GM18951 (cell line): ENCODE data around the gene ZNF607.
A peak's percentile ranks its signal among the peaks of the same experiment; 100 is the strongest.
"Not testable (repeated sequence)": the region's sequence is repeated elsewhere in the genome, so short reads cannot be mapped to it uniquely, and the experiment has no call there.

Source experiments
- POLR2A ChIP-seq: IDR thresholded peaks from 4 replicates; pipeline ENCODE4 v1.6.1; 2011; ENCODE audit warnings: mild to moderate bottlenecking; ENCODE audit not compliant: insufficient read length, insufficient read depth; ENCODE audit errors: extremely low read depth
- in situ Hi-C: fragments of 300-500 bp; cut with MboI; formaldehyde crosslinking; loops from one replicate; pipeline ENCODE4 v1.12.0; 2022; ENCODE audit warnings: low sequenced_read_pairs, mixed read lengths, inconsistent platforms; ENCODE audit not compliant: unreplicated experiment

ZNF607 gene

GRCh38 chr19:37691881-37692504, 27.6 kb downstream of the ZNF607 start:
- in situ Hi-C loops = no loop called here
- TF ChIP-seq POLR2A = peak; percentile 53

- in situ Hi-C loops = no loop called here
- no peak for TF ChIP-seq POLR2A
These were observed 36.0 kb downstream of the ZNF607 start for GRCh38 chr19:37683520-37683919.

GRCh38 chr19:37669450-37669914, 50.1 kb downstream of the ZNF607 start:
- no peak for TF ChIP-seq POLR2A
- in situ Hi-C loops = no loop called here

- in situ Hi-C loops = not testable (repeated sequence)
These were observed 62.4 kb downstream of the ZNF607 start for GRCh38 chr19:37657157-37657556.

DNA sequence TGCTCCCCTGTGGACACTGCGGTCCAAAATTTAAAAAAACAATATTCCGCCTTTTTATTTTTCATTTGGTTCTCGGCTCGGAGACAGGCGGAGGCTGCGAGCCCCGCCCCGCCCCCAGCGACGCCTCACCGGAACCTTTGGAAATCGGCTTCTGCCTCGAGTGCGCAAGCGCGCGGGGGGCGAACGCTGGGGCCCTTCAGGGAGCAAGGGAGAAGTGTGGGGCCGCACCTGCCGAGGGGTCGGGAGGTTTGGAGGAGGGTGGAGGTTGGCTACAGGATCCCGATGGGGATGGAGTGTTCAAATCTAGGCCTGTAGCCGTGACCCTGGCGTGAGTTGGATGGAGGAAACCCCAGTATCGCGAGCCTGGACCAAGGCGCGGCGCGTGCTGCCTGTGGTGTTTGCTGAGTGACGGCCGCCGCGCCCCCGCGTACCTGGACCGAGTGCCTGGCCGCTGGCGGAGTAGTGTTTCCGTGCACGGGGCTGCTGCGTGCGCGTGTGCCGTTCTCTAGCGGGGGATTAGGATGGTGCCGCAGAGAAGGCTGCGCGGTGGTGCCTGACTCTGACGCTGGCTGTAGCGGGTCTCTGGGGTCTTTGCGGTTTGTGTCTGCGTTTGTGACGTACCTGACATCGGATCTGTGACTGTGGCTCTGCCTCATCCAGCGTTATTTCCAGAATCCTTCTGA, 63.7 kb downstream of the ZNF607 start:
- peak; percentile 64 for TF ChIP-seq POLR2A
- in situ Hi-C loops = no loop called here

DNA sequence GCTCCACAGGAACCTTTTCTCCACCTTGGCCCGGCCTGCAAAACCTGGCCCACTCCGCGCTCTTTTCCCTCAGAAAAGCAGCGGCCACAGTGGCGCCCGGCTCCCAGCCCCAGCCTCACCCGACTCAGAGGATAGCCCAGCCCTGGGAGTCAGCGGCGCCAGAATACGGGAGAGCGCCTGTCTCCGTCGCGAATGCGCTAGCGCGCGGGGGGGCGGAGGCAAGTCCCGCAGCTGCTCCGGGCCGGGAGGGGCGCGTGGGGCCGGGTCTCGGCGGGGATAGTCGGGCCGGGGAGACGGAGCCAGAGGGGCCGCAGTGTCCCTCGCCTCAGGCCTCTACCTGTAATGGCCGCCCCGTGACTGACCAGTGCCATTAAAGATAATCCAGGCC, 64.3 kb downstream of the ZNF607 start, which contains the start of gene ZFP30:
Gene ZFP30, minus strand, starts transcription at position 165 of the 388 bp plus-strand sequence. CDS start 7,643 bp downstream, outside the sequence.
- in situ Hi-C loops = no loop called here
- TF ChIP-seq POLR2A = no peak

DNA sequence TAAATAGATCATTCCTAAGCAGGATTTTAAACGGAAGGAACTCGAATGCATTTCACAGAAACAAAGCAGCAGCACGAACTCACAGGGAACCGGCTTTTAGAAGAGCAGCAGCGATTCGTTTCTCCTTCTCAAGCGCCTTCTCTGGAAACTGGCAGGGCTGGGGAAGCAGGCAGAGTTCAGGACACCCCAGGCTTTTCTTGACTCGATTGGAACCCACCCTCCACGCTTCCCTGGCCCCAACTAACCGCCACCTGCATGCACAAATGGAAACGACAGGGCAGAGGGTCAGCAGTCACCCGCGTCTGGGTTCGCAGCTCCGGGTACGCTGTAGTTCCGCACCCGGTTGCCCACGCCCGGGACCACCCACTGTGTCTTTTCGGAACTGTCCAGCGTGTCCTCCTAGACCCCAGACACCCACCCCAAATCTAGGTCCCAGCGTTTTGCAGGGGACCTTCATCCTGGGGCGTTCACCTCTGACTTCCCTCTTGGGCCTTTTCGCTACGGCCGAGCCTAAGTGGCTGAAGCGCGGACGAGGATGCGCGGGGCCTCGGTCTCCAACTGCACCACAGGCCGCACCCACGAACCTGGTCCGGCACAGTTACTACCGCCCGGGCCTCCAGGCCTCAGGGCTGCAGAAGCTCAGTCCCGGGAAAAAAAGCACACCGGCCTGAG, 64.8 kb downstream of the ZNF607 start:
- in situ Hi-C loops = no loop called here

DNA sequence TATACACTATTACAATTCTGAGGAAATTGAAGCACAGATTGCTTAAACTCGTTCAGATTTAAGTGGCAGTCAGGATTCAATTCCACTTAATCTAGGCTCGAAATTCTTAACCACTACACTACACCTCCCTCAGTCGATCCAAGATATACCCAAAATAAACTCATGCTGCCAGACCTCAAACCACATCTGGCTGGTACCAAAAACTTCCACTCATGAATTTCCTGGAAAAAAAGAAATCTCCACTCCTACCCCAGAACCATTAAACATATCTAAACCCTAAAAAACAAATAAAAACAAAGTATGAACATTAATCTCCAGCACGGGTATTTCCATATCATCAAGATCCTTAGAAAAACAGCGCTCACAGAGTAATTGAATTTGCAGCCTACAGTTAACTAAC, 65.4 kb downstream of the ZNF607 start:
- in situ Hi-C loops = no loop called here
- no peak for TF ChIP-seq POLR2A

More for the DNA sequence above, 64.8 kb downstream of the ZNF607 start:
- TF ChIP-seq POLR2A = no peak
